Skeletal muscle tissue (tissue), 4 donors: ENCODE measurements around the gene PCIF1. TPM values are rescaled to one million over a fixed set of nuclear protein-coding genes. Genes with fewer than 3 reads are reported as not detected.
"Not testable (repeated sequence)": the region's sequence is repeated elsewhere in the genome, so short reads cannot be mapped to it uniquely, and the experiment has no call there.

ENCODE experiments used
- H3K27ac ChIP-seq: one replicate; pipeline ENCODE4 v1.7.0; 2013; ENCODE audit warnings: mild to moderate bottlenecking, low read depth, low read length, inconsistent platforms
- H3K27me3 ChIP-seq, 3 donors: one replicate each; pipeline ENCODE4 v1.7.0; 2013; ENCODE audit warnings: low read length in 3 of 3; ENCODE audit not compliant: control insufficient read depth in 3 of 3, insufficient read depth in 3 of 3
- H3K36me3 ChIP-seq, 3 donors: one replicate each; pipeline ENCODE4 v1.7.0; 2013; ENCODE audit warnings: low read length in 3 of 3; ENCODE audit not compliant: control insufficient read depth in 3 of 3, insufficient read depth in 3 of 3
- H3K4me1 ChIP-seq, 3 donors: one replicate each; pipeline ENCODE4 v1.7.0; 2013; ENCODE audit warnings: low read length in 3 of 3, mild to moderate bottlenecking in 3 of 3; ENCODE audit not compliant: control insufficient read depth in 3 of 3, insufficient read depth in 3 of 3
- H3K4me3 ChIP-seq, 3 donors: one replicate each; pipeline ENCODE4 v1.7.0; 2013; ENCODE audit warnings: low read length in 3 of 3
- H3K9ac ChIP-seq, 3 donors: one replicate each; pipeline ENCODE4 v1.7.0; 2013; ENCODE audit warnings: low read length in 3 of 3, mild to moderate bottlenecking in 3 of 3, moderate library complexity in 2 of 3, low read depth in 1 of 3
- H3K9me3 ChIP-seq, 3 donors: one replicate each; pipeline ENCODE4 v1.7.0; 2013; ENCODE audit warnings: low read length in 3 of 3; ENCODE audit not compliant: control insufficient read depth in 3 of 3
- total RNA-seq: library from RNA; depleted of rRNA; stranded (reverse); fragments of >200 nt; gene quantifications from one replicate; pipeline ENCODE4 v1.2.3, GENCODE V29; 2014
- donor health status: Osteomylitis.

PCIF1 gene
- total RNA-seq, 1 donor from 2014 or later: 7.3 TPM

DNA sequence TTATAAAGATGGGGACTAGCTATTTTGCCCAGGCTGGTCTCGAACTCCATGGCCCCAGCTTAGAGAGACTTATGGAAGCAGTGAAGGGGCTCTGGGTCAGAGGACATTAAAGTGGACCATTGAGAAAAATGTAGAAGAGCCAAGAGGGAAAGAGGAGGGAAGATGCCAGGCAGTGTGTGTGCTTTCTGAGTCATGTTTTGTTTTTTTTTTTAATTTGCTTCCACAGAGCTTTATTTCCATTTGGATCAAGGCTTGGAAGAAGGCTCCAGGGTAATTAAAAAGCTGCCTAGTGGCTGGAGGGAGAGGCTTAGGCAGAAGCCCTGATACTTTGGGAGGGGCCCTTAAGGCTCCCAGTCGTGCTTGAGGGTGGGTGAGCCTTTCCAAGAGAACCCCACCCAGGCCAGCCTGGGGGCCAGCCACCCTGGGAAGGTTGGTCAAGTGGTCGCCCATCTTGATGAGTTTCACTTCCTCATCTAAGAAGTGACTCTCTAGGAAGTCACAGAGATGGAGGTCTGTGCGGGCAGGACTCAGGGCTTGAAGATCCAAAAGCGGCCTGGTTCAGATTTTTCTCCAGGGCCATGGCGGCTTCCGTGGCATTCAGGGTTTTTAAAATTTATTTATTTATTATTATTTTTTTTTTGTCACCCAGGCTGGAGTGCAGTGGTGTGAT lies 40.5 kb downstream of the PCIF1 start:
- Histone ChIP-seq H3K9ac (no peak overlapping the region), H3K27ac (no peak overlapping the region), H3K4me3 (no peak overlapping the region), H3K36me3 (peaks cover 0 to under 1% (median under 1%) of the 10 kb centered on the region in 3 donors), H3K4me1 (peaks cover 11 to 18% (median 16%) of the 10 kb centered on the region in 3 donors), H3K9me3 (no peaks in the 10 kb centered on the region), H3K27me3 (no peaks in the 10 kb centered on the region)

GRCh38 chr20:45975686-45976085 lies 41.2 kb downstream of the PCIF1 start:
- Histone ChIP-seq H3K4me3 (no peak overlapping the region), H3K9ac (no peak overlapping the region), H3K27me3 (no peaks in the 10 kb centered on the region), H3K36me3 (no peaks in the 10 kb centered on the region), H3K9me3 (no peaks in the 10 kb centered on the region), H3K4me1 (peaks cover 5 to 11% (median 9%) of the 10 kb centered on the region in 3 donors), H3K27ac (no peak overlapping the region)

- Histone ChIP-seq H3K27ac (no peak overlapping the region), H3K4me3 (no peak overlapping the region), H3K9me3 (no peaks in the 10 kb centered on the region), H3K4me1 (peaks cover 2 to 7% (median 5%) of the 10 kb centered on the region in 3 donors), H3K27me3 (no peaks in the 10 kb centered on the region), H3K36me3 (no peaks in the 10 kb centered on the region), H3K9ac (no peak overlapping the region)
Measured at GRCh38 chr20:45976086-45976485, 41.6 kb downstream of the PCIF1 start.

DNA sequence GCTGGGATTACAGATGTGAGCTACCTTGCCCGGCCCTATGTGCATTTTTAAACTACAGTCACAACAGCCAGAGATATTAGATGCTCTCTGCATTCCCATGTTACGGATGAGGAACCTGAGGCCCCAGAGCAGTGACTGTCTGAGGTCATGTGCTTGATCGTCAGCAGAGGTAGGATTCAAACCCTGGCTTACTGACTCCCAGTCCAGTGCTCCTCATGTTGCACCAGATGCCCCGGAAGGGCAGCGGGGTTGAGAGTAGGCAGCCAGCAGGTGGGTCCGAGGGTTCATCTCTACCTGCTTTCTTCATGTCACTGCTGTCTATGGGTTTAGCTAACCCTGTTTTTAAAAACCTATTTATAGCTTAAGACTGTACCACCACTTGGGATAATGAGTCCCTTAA lies 46.8 kb downstream of the PCIF1 start:
- Histone ChIP-seq H3K36me3 (no peaks in the 10 kb centered on the region), H3K4me1 (no peaks in the 10 kb centered on the region), H3K9ac (no peak overlapping the region), H3K27ac (no peak overlapping the region), H3K4me3 (no peak overlapping the region), H3K27me3 (peaks cover 0 to 6% (median 0%) of the 10 kb centered on the region in 3 donors), H3K9me3 (no peaks in the 10 kb centered on the region)

DNA sequence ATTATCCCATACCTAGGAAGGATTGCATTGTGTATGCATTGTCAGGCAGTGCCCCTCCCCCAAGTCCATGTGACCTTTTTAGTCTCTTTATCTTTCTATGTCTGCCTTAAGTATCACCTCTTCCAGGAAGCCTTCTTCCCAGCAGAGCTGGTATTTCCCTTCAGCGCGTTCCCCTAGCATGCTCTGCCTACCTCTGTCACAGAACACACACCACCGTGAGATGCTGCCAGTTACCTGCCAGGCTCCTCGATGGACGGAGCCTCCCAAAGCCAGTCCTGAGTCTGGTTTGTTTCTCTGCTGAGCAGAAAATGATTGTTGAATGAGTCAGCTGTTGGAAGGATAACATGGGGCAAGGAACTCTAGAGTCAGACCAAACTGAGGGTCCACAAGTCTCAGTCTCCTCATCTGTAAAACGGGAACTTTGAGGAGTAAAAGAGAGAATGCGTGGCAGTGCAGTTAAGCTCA lies 48.8 kb downstream of the PCIF1 start:
- Histone ChIP-seq H3K4me1 (no peaks in the 10 kb centered on the region), H3K27me3 (peaks cover 0 to 11% (median 7%) of the 10 kb centered on the region in 3 donors), H3K9me3 (no peaks in the 10 kb centered on the region), H3K36me3 (no peaks in the 10 kb centered on the region), H3K9ac (no peak overlapping the region), H3K4me3 (no peak overlapping the region), H3K27ac (no peak overlapping the region)

DNA sequence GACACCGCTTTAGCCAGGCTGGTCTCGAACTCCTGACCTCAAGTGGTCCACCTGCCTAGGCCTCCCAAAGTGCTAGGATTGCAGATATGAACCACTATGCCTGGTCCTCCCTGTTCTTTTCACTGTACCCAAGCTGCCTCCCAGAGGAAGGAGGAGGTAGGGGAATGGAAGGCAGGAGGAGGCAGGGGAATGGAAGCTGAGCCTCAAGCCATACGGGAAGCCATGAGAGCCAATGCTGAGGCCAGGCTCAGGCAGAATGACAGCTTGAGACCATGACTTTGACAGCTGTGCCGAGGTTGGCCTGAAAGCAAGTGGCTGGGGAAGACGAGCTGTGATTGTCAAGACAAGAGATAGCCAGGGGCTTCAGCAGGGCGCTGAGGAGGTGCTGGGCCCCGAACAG lies 51.1 kb downstream of the PCIF1 start:
- H3K9ac ChIP-seq: no peak overlapping the region
- H3K36me3 ChIP-seq: no peaks in the 10 kb centered on the region
- H3K9me3 ChIP-seq: no peaks in the 10 kb centered on the region
- H3K27me3 ChIP-seq: peaks cover 4 to 16% (median 11%) of the 10 kb centered on the region in 3 donors
- H3K4me3 ChIP-seq: no peak overlapping the region
- H3K4me1 ChIP-seq: no peaks in the 10 kb centered on the region
- H3K27ac ChIP-seq: no peak overlapping the region

DNA sequence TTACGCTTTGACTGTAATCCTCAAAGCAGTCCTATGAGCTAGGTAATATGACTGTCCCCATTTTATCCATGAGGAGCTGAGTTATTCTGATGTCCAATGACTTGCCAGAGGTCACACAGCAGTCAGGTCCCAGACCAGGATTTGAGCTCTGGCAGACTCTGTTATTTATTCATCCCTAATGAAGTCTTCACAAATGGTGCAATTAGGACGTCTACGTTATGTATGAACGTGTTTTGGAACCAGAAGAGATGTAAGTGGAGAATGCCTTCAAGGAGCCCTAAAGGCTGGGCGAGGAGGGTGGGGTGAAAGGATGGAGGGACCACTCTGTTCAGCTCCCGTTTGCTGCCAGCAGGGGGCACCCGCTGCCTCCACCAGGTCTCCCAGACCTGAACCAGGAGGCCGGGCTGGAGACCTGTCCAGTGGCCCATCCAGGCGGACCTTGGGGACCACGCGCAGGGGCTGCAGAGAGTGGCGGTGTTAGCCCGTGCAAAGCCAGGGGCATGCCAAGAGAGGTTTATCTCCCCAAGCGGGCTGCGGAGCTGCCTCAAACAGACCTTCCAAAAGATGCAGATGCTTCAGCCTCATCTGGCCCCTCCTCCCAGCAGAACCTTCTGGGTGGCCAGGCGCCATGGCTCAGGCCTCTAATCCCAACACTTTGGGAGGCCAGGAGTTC lies 52.8 kb downstream of the PCIF1 start:
- Histone ChIP-seq H3K36me3 (no peaks in the 10 kb centered on the region), H3K27me3 (peaks cover 4 to 24% (median 19%) of the 10 kb centered on the region in 3 donors), H3K9ac (no peak overlapping the region), H3K4me3 (no peak overlapping the region), H3K4me1 (no peaks in the 10 kb centered on the region), H3K27ac (no peak overlapping the region), H3K9me3 (no peaks in the 10 kb centered on the region)

- not testable (repeated sequence) for H3K4me3 ChIP-seq, H3K9me3 ChIP-seq, H3K27ac ChIP-seq, H3K4me1 ChIP-seq, H3K9ac ChIP-seq, H3K36me3 ChIP-seq
- H3K27me3 ChIP-seq: peaks cover 4 to 31% (median 19%) of the 10 kb centered on the region in 3 donors
Measured at GRCh38 chr20:45988830-45989229, 54.3 kb downstream of the PCIF1 start.

GRCh38 chr20:45991616-45992015 lies 57.1 kb downstream of the PCIF1 start:
- H3K27me3 ChIP-seq: peaks cover 13 to 31% (median 25%) of the 10 kb centered on the region in 3 donors

More at GRCh38 chr20:45991616-45992015, 57.1 kb downstream of the PCIF1 start:
- H3K9ac ChIP-seq: no peak overlapping the region
- no peak overlapping the region for H3K4me3 ChIP-seq
- H3K9me3 ChIP-seq: no peaks in the 10 kb centered on the region
- H3K4me1 ChIP-seq: peaks cover 0 to 3% (median 0%) of the 10 kb centered on the region in 3 donors
- H3K27ac ChIP-seq: no peak overlapping the region
- no peaks in the 10 kb centered on the region for H3K36me3 ChIP-seq
